ENCODE results near the gene OR9Q2.

OR9Q2 gene

DNA sequence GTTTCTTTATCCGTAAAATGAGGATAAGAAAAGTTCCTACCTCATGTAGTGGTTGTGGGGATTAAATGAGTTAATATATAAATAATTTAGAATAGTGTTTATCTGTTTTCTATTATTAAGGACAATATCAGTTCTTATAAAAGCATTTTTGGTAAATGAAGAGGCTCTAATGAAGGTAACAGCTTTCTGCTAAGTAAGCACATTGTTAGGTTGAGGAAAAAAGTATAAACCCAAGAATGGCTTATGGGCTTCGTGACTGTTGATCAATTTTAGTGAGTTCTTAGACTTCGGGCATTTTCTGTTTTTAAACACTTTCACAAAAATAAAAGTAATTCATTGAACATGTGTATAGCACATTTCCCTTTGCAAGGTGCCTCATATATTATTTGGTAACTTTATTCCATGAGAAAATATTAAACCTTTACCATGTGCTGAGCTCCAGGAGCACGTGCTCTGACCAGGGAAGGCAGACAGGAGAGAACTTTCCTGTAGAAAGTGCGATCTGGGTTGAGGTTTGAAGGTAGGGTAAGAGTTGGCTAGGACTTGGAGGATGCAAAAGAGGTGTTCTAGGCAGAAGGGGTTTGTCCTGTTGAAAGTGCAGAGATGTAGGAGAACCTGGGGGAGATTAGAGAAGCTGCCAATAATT lies 11.3 kb upstream of the OR9Q2 start:
- no peak overlapping the region for H2AFZ ChIP-seq (ENCODE audit: low read depth, low read length, severe bottlenecking)
- no peaks in the 10 kb centered on the region for H3K36me3 ChIP-seq (ENCODE audit: low read length)
- H3K79me2 ChIP-seq (ENCODE audit: insufficient read depth, low read length), result no peaks in the 10 kb centered on the region
- H3K9me2 ChIP-seq (replicated peaks; ENCODE audit: insufficient read depth, low read length), result no peaks in the 10 kb centered on the region
- H3F3A ChIP-seq (ENCODE audit: insufficient read depth), result no peaks in the 10 kb centered on the region
- no peak overlapping the region for H3K4me3 ChIP-seq (ENCODE audit: insufficient read depth, low read length, poor library complexity, severe bottlenecking)
- H3K4me2 ChIP-seq (ENCODE audit: low read depth, low read length, poor library complexity, severe bottlenecking), result no peak overlapping the region
- no peak overlapping the region for H3K27ac ChIP-seq (ENCODE audit: low read depth, low read length)
- no peak overlapping the region for H3K9ac ChIP-seq (ENCODE audit: low read length)
- no peaks in the 10 kb centered on the region for H4K20me1 ChIP-seq (ENCODE audit: low read depth, low read length)
- H3K9me3 ChIP-seq (ENCODE audit: insufficient read depth, low read length), result no peaks in the 10 kb centered on the region
- no peak for TF ChIP-seq EZH2phosphoT487 (conservative IDR thresholded peaks at IDR 0.05; ENCODE audit: low read length)
- TF ChIP-seq, protein P1, sequence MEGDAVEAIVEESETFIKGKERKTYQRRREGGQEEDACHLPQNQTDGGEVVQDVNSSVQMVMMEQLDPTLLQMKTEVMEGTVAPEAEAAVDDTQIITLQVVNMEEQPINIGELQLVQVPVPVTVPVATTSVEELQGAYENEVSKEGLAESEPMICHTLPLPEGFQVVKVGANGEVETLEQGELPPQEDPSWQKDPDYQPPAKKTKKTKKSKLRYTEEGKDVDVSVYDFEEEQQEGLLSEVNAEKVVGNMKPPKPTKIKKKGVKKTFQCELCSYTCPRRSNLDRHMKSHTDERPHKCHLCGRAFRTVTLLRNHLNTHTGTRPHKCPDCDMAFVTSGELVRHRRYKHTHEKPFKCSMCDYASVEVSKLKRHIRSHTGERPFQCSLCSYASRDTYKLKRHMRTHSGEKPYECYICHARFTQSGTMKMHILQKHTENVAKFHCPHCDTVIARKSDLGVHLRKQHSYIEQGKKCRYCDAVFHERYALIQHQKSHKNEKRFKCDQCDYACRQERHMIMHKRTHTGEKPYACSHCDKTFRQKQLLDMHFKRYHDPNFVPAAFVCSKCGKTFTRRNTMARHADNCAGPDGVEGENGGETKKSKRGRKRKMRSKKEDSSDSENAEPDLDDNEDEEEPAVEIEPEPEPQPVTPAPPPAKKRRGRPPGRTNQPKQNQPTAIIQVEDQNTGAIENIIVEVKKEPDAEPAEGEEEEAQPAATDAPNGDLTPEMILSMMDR (IDR thresholded peaks at IDR 0.05; ENCODE audit: insufficient read depth, low read length, poor library complexity, severe bottlenecking), result no peak
- no peaks in the 10 kb centered on the region for H3K27me3 ChIP-seq (ENCODE audit: low read length)

GRCh38 chr11:58178444-58178843 lies 10.4 kb upstream of the OR9Q2 start:
- TF ChIP-seq, protein P1 (IDR thresholded peaks at IDR 0.05; ENCODE audit: insufficient read depth, low read length, poor library complexity, severe bottlenecking), result no peak
- no peak for TF ChIP-seq EZH2phosphoT487 (conservative IDR thresholded peaks at IDR 0.05; ENCODE audit: low read length)
- no peaks in the 10 kb centered on the region for H3K79me2 ChIP-seq (ENCODE audit: insufficient read depth, low read length)
- H3K9ac ChIP-seq (ENCODE audit: low read length), result no peak overlapping the region
- H3F3A ChIP-seq (ENCODE audit: insufficient read depth), result no peaks in the 10 kb centered on the region
- H3K9me2 ChIP-seq (replicated peaks; ENCODE audit: insufficient read depth, low read length), result no peaks in the 10 kb centered on the region
- H2AFZ ChIP-seq (ENCODE audit: low read depth, low read length, severe bottlenecking), result no peak overlapping the region
- H3K4me3 ChIP-seq (ENCODE audit: insufficient read depth, low read length, poor library complexity, severe bottlenecking), result no peak overlapping the region
- H3K4me2 ChIP-seq (ENCODE audit: low read depth, low read length, poor library complexity, severe bottlenecking), result no peak overlapping the region
- H3K36me3 ChIP-seq (ENCODE audit: low read length), result no peaks in the 10 kb centered on the region
- no peaks in the 10 kb centered on the region for H3K27me3 ChIP-seq (ENCODE audit: low read length)
- H4K20me1 ChIP-seq (ENCODE audit: low read depth, low read length), result no peaks in the 10 kb centered on the region
- H3K27ac ChIP-seq (ENCODE audit: low read depth, low read length), result no peak overlapping the region
- H3K9me3 ChIP-seq (ENCODE audit: insufficient read depth, low read length), result no peaks in the 10 kb centered on the region

DNA sequence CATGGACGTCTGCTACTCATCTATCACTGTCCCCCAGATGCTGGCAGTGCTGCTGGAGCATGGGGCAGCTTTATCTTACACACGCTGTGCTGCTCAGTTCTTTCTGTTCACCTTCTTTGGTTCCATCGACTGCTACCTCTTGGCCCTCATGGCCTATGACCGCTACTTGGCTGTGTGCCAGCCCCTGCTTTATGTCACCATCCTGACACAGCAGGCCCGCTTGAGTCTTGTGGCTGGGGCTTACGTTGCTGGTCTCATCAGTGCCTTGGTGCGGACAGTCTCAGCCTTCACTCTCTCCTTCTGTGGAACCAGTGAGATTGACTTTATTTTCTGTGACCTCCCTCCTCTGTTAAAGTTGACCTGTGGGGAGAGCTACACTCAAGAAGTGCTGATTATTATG lies 9.2 kb upstream of the OR9Q2 start:
- no peak overlapping the region for H3K4me3 ChIP-seq (ENCODE audit: insufficient read depth, low read length, poor library complexity, severe bottlenecking)
- TF ChIP-seq EZH2phosphoT487 (conservative IDR thresholded peaks at IDR 0.05; ENCODE audit: low read length), result no peak
- TF ChIP-seq, protein P1 (IDR thresholded peaks at IDR 0.05; ENCODE audit: insufficient read depth, low read length, poor library complexity, severe bottlenecking), result no peak
- H3K27ac ChIP-seq (ENCODE audit: low read depth, low read length), result no peak overlapping the region
- H3K27me3 ChIP-seq (ENCODE audit: low read length), result no peaks in the 10 kb centered on the region
- no peaks in the 10 kb centered on the region for H3F3A ChIP-seq (ENCODE audit: insufficient read depth)
- no peak overlapping the region for H3K9ac ChIP-seq (ENCODE audit: low read length)
- no peaks in the 10 kb centered on the region for H4K20me1 ChIP-seq (ENCODE audit: low read depth, low read length)
- no peak overlapping the region for H2AFZ ChIP-seq (ENCODE audit: low read depth, low read length, severe bottlenecking)
- H3K36me3 ChIP-seq (ENCODE audit: low read length), result no peaks in the 10 kb centered on the region
- no peaks in the 10 kb centered on the region for H3K9me3 ChIP-seq (ENCODE audit: insufficient read depth, low read length)
- no peaks in the 10 kb centered on the region for H3K79me2 ChIP-seq (ENCODE audit: insufficient read depth, low read length)
- no peak overlapping the region for H3K4me2 ChIP-seq (ENCODE audit: low read depth, low read length, poor library complexity, severe bottlenecking)
- H3K9me2 ChIP-seq (replicated peaks; ENCODE audit: insufficient read depth, low read length), result no peaks in the 10 kb centered on the region
